MM.1S (cell line): ENCODE results near the gene AMZ1.
A peak's percentile ranks its signal among the peaks of the same experiment; 100 is the strongest.

Experiments used
- DNase-seq: peaks from one replicate; pipeline ENCODE4 v3.0.0-alpha.2; 2015
- H2AFZ ChIP-seq: fragments of 300-600 bp; sonication (generic); 2 replicates; pipeline ENCODE4 v1.6.0; 2016; ENCODE audit warnings: antibody characterized with exemption, low read length
- H3F3A ChIP-seq: fragments of 300-600 bp; sonication (generic); 2 replicates; pipeline ENCODE4 v1.6.1; 2016; ENCODE audit warnings: mild to moderate bottlenecking, antibody characterized with exemption, low read length, moderate library complexity, mixed read lengths; ENCODE audit not compliant: insufficient read depth
- H3K27ac ChIP-seq: fragments of 300-600 bp; sonication (generic); 2 replicates; pipeline ENCODE4 v1.5.1; 2016; ENCODE audit warnings: mild to moderate bottlenecking, low read length
- H3K27me3 ChIP-seq: fragments of 300-600 bp; sonication (generic); replicated peaks from 2 replicates; pipeline ENCODE4 v1.6.0; 2016; ENCODE audit warnings: low read length; ENCODE audit not compliant: insufficient read depth
- H3K36me3 ChIP-seq: fragments of 300-600 bp; sonication (generic); replicated peaks from 2 replicates; pipeline ENCODE4 v1.6.1; 2016; ENCODE audit warnings: mild to moderate bottlenecking, low read length, mixed read lengths; ENCODE audit not compliant: insufficient read depth
- H3K4me1 ChIP-seq: fragments of 300-600 bp; sonication (generic); 2 replicates; pipeline ENCODE4 v1.6.1; 2016; ENCODE audit warnings: low read length, mixed read lengths
- H3K4me2 ChIP-seq: fragments of 300-600 bp; sonication (generic); 2 replicates; pipeline ENCODE4 v1.6.0; 2016; ENCODE audit warnings: low read depth, low read length
- H3K4me3 ChIP-seq: fragments of 300-600 bp; sonication (generic); 2 replicates; pipeline ENCODE4 v1.5.1; 2016; ENCODE audit warnings: low read length, mixed read lengths
- H3K79me2 ChIP-seq: fragments of 300-600 bp; sonication (generic); 2 replicates; pipeline ENCODE4 v1.6.1; 2016; ENCODE audit warnings: mixed run types, low read length, mixed read lengths
- H3K9ac ChIP-seq: fragments of 300-600 bp; sonication (generic); 2 replicates; pipeline ENCODE4 v1.6.1; 2016; ENCODE audit warnings: low read length, mixed read lengths
- H3K9me2 ChIP-seq: fragments of 300-600 bp; sonication (generic); replicated peaks from 2 replicates; pipeline ENCODE4 v1.6.1; 2016; ENCODE audit warnings: mild to moderate bottlenecking, low read length, mixed read lengths; ENCODE audit not compliant: insufficient read depth
- H3K9me3 ChIP-seq: fragments of 300-600 bp; sonication (generic); replicated peaks from 2 replicates; pipeline ENCODE4 v1.6.1; 2016; ENCODE audit warnings: mild to moderate bottlenecking, low read length, mixed read lengths; ENCODE audit not compliant: insufficient read depth
- H4K20me1 ChIP-seq: fragments of 300-600 bp; sonication (generic); 2 replicates; pipeline ENCODE4 v1.6.1; 2016; ENCODE audit warnings: mild to moderate bottlenecking, low read length, moderate library complexity, mixed read lengths; ENCODE audit not compliant: insufficient read depth
- EZH2 ChIP-seq: fragments of 300-600 bp; sonication (generic); optimal IDR thresholded peaks from 2 replicates; pipeline ENCODE3; 2017; ENCODE audit warnings: low read depth, mild to moderate bottlenecking, antibody characterized with exemption, low read length, mixed read lengths
- EZH2phosphoT487 ChIP-seq: fragments of 300-600 bp; sonication (generic); IDR thresholded peaks from 2 replicates; pipeline ENCODE4 v1.6.1; 2018; ENCODE audit warnings: antibody characterized with exemption, low read length
- TF ChIP-seq, protein P1 (sequence below): fragments of 300-600 bp; sonication (generic); IDR thresholded peaks from 2 replicates; pipeline ENCODE4 v1.5.1; 2016; ENCODE audit warnings: antibody characterized with exemption, low read length, mixed read lengths

AMZ1 gene

DNA sequence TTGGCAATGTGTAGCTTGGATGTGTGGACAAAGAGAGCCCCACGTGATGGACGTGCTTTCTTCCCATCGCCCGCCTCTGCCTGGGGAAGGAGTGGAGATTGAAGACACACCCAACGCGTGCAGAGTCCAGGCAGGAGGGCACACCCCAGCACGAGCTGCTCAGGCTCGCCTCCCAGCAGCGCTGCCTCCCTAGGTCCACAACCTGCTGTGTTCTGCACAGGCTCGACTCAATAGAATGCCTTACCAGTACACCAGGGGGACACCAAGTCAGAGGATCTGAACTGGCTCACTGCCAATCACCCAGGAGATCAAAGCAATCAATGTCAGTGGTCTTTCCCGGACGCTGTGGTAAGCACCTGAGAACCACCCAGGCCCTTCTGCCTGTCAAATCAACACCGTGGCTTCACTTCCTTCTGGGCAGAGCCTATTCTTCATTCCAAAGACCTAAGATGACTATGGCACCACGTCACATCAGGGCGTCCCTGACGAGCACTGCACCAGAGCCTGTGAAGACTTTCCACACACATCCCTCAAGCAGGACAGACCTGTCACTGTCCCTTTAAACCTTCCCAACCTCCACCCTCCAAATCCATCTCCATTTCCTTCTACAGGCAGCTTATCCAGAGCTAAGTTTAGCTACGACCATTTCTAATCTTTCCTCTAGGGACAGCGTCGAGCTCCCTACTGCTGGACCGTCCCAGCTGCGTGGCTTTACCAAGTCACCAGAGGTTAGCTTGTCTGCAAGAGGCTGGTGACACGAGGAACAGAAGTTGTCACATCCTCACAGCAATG, 72.3 kb downstream of the AMZ1 start:
- Histone ChIP-seq H3K36me3 (no peaks in the 10 kb centered on the region), H3K4me3 (no peak overlapping the region), H3F3A (peaks cover 17% of the 10 kb centered on the region), H3K27me3 (no peaks in the 10 kb centered on the region), H3K9me3 (no peaks in the 10 kb centered on the region), H3K9ac (no peak overlapping the region), H3K27ac (no peak overlapping the region), H2AFZ (no peak overlapping the region), H3K4me1 (peaks cover 17% of the 10 kb centered on the region), H3K9me2 (no peaks in the 10 kb centered on the region), H3K79me2 (no peaks in the 10 kb centered on the region), H3K4me2 (no peak overlapping the region), H4K20me1 (no peaks in the 10 kb centered on the region)
- no peak for DNase-seq
- TF ChIP-seq EZH2phosphoT487 (no peak), EZH2 (no peak)
- TF ChIP-seq, protein P1, sequence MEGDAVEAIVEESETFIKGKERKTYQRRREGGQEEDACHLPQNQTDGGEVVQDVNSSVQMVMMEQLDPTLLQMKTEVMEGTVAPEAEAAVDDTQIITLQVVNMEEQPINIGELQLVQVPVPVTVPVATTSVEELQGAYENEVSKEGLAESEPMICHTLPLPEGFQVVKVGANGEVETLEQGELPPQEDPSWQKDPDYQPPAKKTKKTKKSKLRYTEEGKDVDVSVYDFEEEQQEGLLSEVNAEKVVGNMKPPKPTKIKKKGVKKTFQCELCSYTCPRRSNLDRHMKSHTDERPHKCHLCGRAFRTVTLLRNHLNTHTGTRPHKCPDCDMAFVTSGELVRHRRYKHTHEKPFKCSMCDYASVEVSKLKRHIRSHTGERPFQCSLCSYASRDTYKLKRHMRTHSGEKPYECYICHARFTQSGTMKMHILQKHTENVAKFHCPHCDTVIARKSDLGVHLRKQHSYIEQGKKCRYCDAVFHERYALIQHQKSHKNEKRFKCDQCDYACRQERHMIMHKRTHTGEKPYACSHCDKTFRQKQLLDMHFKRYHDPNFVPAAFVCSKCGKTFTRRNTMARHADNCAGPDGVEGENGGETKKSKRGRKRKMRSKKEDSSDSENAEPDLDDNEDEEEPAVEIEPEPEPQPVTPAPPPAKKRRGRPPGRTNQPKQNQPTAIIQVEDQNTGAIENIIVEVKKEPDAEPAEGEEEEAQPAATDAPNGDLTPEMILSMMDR: peak; percentile 21

DNA sequence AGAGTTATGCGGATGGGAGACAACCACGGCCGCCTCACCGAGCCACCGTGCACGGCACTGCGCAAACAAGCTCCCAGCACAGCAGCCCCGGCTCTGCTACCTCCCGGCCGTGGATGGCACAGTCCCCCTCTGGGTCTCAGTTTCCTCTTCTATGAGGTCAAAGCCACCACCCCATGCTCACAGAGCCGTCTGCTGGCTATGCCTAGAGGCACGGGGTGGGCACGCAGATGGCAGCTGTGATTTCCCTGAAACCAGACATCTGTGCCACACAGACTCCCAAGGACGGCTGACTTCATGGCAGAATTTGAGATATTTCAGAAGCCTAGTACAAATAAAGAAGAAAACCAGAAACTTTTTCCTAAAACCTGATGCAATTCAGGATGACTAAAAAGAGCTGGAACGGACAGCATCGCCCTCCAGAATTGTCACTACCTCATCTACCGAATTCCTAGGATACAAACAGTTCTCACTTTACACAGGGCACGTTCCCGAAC, 73.2 kb downstream of the AMZ1 start:
- Histone ChIP-seq H3K9ac (no peak overlapping the region), H3K27ac (no peak overlapping the region), H3K4me1 (peaks cover 17% of the 10 kb centered on the region), H3F3A (peaks cover 17% of the 10 kb centered on the region), H3K79me2 (no peaks in the 10 kb centered on the region), H3K4me3 (no peak overlapping the region), H4K20me1 (no peaks in the 10 kb centered on the region), H3K27me3 (no peaks in the 10 kb centered on the region), H3K9me2 (no peaks in the 10 kb centered on the region), H3K4me2 (no peak overlapping the region), H3K36me3 (no peaks in the 10 kb centered on the region), H2AFZ (no peak overlapping the region), H3K9me3 (no peaks in the 10 kb centered on the region)
- no peak for DNase-seq
- TF ChIP-seq, protein P1: no peak
- TF ChIP-seq EZH2phosphoT487 (no peak), EZH2 (no peak)

DNA sequence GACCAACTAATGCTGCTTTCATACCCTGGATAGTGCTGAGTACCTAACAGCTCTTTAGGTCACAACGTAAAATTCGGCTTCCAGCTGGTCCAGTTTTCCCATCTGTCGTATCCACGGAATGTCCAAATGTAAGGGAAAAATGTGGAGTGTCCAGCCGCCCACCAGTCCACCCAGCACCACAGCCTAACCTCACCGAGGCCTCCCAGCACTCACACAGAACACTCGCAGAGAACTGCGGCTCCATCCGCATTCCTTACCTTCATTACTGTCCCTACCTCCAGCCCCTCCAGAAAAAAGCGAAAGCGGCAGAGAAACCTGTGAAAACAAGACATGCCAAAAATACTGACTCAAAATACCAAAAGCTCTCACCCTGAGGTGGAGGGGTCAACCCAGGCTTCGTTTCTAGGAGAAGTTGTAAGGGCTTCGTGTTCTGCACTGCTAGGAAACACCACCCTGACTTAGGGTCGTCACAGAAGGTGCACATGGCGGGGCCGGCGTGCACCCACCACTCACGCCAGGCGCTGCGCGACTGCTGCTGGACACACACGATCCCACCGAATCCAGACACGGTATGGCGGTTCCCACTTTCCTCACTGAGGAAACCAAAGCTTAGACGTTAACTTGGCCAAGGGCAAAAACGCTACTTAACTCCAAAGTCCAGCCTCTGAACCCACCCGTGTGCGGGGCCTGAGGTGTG, 73.9 kb downstream of the AMZ1 start:
- TF ChIP-seq, protein P1: no peak
- TF ChIP-seq EZH2phosphoT487 (no peak), EZH2 (no peak)
- Histone ChIP-seq H3F3A (peaks cover 17% of the 10 kb centered on the region), H3K4me3 (no peak overlapping the region), H3K4me1 (peaks cover 17% of the 10 kb centered on the region), H3K4me2 (no peak overlapping the region), H2AFZ (no peak overlapping the region), H3K36me3 (no peaks in the 10 kb centered on the region), H4K20me1 (no peaks in the 10 kb centered on the region), H3K9ac (no peak overlapping the region), H3K27ac (no peak overlapping the region), H3K9me2 (no peaks in the 10 kb centered on the region), H3K9me3 (no peaks in the 10 kb centered on the region), H3K27me3 (no peaks in the 10 kb centered on the region), H3K79me2 (no peaks in the 10 kb centered on the region)
- DNase-seq: no peak
